ENCODE results near the gene CHTF8. TPM values are rescaled to one million over a fixed set of nuclear protein-coding genes. Genes with fewer than 3 reads are reported as not detected.
"Not testable (repeated sequence)": the region's sequence is repeated elsewhere in the genome, so short reads cannot be mapped to it uniquely, and the experiment has no call there.

The CHTF8 gene
- total RNA-seq, 2 donors from 2014 or later, result 63.7 to 99.5 TPM

GRCh38 chr16:69126221-69126620, 6.2 kb downstream of the CHTF8 start:
- no peak overlapping the region for H3K27ac ChIP-seq
- peaks cover 4 to 17% of the 10 kb centered on the region in 2 donors for H3K4me1 ChIP-seq (ENCODE audit: control insufficient read depth in 1 of 2, low read depth in 2 of 2)
- ATAC-seq (ENCODE audit: insufficient number of reproducible peaks, low FRiP score, low read depth), result no peak
- DNase-seq (ENCODE audit: low spot score), result no peak
- H3K4me3 ChIP-seq, result no peak overlapping the region
- H3K9me3 ChIP-seq, result no peaks in the 10 kb centered on the region
- H3K36me3 ChIP-seq, result peaks cover under 1% of the 10 kb centered on the region
- no peak for TF ChIP-seq CTCF (IDR thresholded peaks at IDR 0.05)
- H3K27me3 ChIP-seq (replicated peaks; ENCODE audit: insufficient read depth), result no peaks in the 10 kb centered on the region

- H3K27me3 ChIP-seq (replicated peaks; ENCODE audit: insufficient read depth); H3K9me3 ChIP-seq; H3K4me1 ChIP-seq (ENCODE audit: control insufficient read depth in 1 of 2, low read depth in 2 of 2); H3K27ac ChIP-seq; DNase-seq (ENCODE audit: low spot score); ATAC-seq (ENCODE audit: insufficient number of reproducible peaks, low FRiP score, low read depth); H3K4me3 ChIP-seq: not testable (repeated sequence)
- peaks cover 13% of the 10 kb centered on the region for H3K36me3 ChIP-seq
These were observed 7.4 kb downstream of the CHTF8 start for GRCh38 chr16:69124961-69125360.

- H3K27me3 ChIP-seq (replicated peaks; ENCODE audit: insufficient read depth); ATAC-seq (ENCODE audit: insufficient number of reproducible peaks, low FRiP score, low read depth); H3K4me1 ChIP-seq (ENCODE audit: control insufficient read depth in 1 of 2, low read depth in 2 of 2); H3K4me3 ChIP-seq; H3K27ac ChIP-seq; DNase-seq (ENCODE audit: low spot score); H3K9me3 ChIP-seq: not testable (repeated sequence)
- peaks cover 18% of the 10 kb centered on the region for H3K36me3 ChIP-seq
These were observed 8.0 kb downstream of the CHTF8 start for GRCh38 chr16:69124406-69124805.

GRCh38 chr16:69123910-69124309, 8.5 kb downstream of the CHTF8 start:
- H3K4me3 ChIP-seq, result no peak overlapping the region
- peaks cover 23% of the 10 kb centered on the region for H3K36me3 ChIP-seq
- ATAC-seq (ENCODE audit: insufficient number of reproducible peaks, low FRiP score, low read depth) (no peak), DNase-seq (ENCODE audit: low spot score) (no peak)
- H3K27me3 ChIP-seq (replicated peaks; ENCODE audit: insufficient read depth), result no peaks in the 10 kb centered on the region
- H3K9me3 ChIP-seq, result no peaks in the 10 kb centered on the region
- H3K4me1 ChIP-seq (ENCODE audit: control insufficient read depth in 1 of 2, low read depth in 2 of 2), result peaks cover 6 to 7% of the 10 kb centered on the region in 2 donors
- peak; percentile 66 for TF ChIP-seq CTCF (IDR thresholded peaks at IDR 0.05)
- H3K27ac ChIP-seq, result no peak overlapping the region

- Histone ChIP-seq H3K27ac (no peak overlapping the region), H3K4me1 (ENCODE audit: control insufficient read depth in 1 of 2, low read depth in 2 of 2) (peaks cover 7 to 22% of the 10 kb centered on the region in 2 donors), H3K9me3 (no peaks in the 10 kb centered on the region), H3K27me3 (replicated peaks; ENCODE audit: insufficient read depth) (no peaks in the 10 kb centered on the region), H3K4me3 (no peak overlapping the region), H3K36me3 (peaks cover 39% of the 10 kb centered on the region)
- ATAC-seq (ENCODE audit: insufficient number of reproducible peaks, low FRiP score, low read depth), result no peak
- no peak for DNase-seq (ENCODE audit: low spot score)
- TF ChIP-seq CTCF (IDR thresholded peaks at IDR 0.05), result no peak
These were observed 12.2 kb downstream of the CHTF8 start for GRCh38 chr16:69120096-69120664.

- Histone ChIP-seq H3K27ac (no peak overlapping the region), H3K36me3 (peaks cover 45% of the 10 kb centered on the region), H3K4me3 (no peak overlapping the region), H3K27me3 (replicated peaks; ENCODE audit: insufficient read depth) (no peaks in the 10 kb centered on the region), H3K9me3 (no peaks in the 10 kb centered on the region), H3K4me1 (ENCODE audit: control insufficient read depth in 1 of 2, low read depth in 2 of 2) (peaks cover 7 to 22% of the 10 kb centered on the region in 2 donors)
- ATAC-seq (ENCODE audit: insufficient number of reproducible peaks, low FRiP score, low read depth), result no peak
- DNase-seq (ENCODE audit: low spot score), result no peak
- TF ChIP-seq CTCF (IDR thresholded peaks at IDR 0.05), result no peak
These were observed 12.9 kb downstream of the CHTF8 start for GRCh38 chr16:69119536-69119935.
